Right lobe of liver (tissue), 4 donors: ENCODE results near the gene TOM1L2.

Experiments used
- CTCF ChIP-seq, 4 donors: fragments of 200-600 bp in 3 of 4; fragments of 450-650 bp in 1 of 4; IDR thresholded peaks; one replicate each; pipeline versions ENCODE4 v1.5.1 to v1.8.0; 2016 to 2022; ENCODE audit warnings: antibody characterized with exemption in 4 of 4, mild to moderate bottlenecking in 2 of 4
- POLR2A ChIP-seq: fragments of 450-650 bp; IDR thresholded peaks from one replicate; pipeline ENCODE4 v1.6.1; 2017; ENCODE audit warnings: antibody characterized with exemption, mild to moderate bottlenecking
- donor health status: DM: no; HTN: no; CAD: no.
- donor health status: DM: no; HTN: no; CAD: no.
- donor health status: DM: no; HTN: yes; CAD: no.

GRCh38 chr17:17926840-17927449 lies 45.3 kb downstream of the TOM1L2 start:
- no peak for TF ChIP-seq CTCF (IDR thresholded peaks at IDR 0.05)
- TF ChIP-seq POLR2A: no peak
